HEK293T (cell line): ENCODE data around the gene TPSG1.

Experiments
- ARNT ChIP-seq: fragments of 450-650 bp; IDR thresholded peaks from 2 replicates; pipeline ENCODE4 v1.6.1; 2017; ENCODE audit warnings: mild to moderate bottlenecking
- BHLHE40 ChIP-seq: fragments of 450-650 bp; IDR thresholded peaks from 2 replicates; pipeline ENCODE4 v1.6.1; 2016; ENCODE audit warnings: mild to moderate bottlenecking, moderate library complexity, borderline replicate concordance
- CTBP1 ChIP-seq: fragments of 450-650 bp; IDR thresholded peaks from 2 replicates; pipeline ENCODE4 v1.6.1; 2016; ENCODE audit warnings: borderline replicate concordance
- ELF4 ChIP-seq: fragments of 450-650 bp; IDR thresholded peaks from 2 replicates; pipeline ENCODE4 v1.6.1; 2017; ENCODE audit warnings: antibody characterized with exemption
- FOXA1 ChIP-seq: fragments of 450-650 bp; IDR thresholded peaks from 2 replicates; pipeline ENCODE4 v1.6.1; 2016; ENCODE audit warnings: mild to moderate bottlenecking
- FOXK2 ChIP-seq: fragments of 450-650 bp; IDR thresholded peaks from 2 replicates; pipeline ENCODE4 v1.6.1; 2016; ENCODE audit warnings: mild to moderate bottlenecking
- FOXM1 ChIP-seq: fragments of 450-650 bp; IDR thresholded peaks from 2 replicates; pipeline ENCODE4 v1.6.1; 2017; ENCODE audit warnings: mild to moderate bottlenecking, borderline replicate concordance
- HDGF ChIP-seq: fragments of 450-650 bp; IDR thresholded peaks from 2 replicates; pipeline ENCODE4 v1.6.1; 2017; ENCODE audit warnings: antibody characterized with exemption, borderline replicate concordance
- L3MBTL2 ChIP-seq: fragments of 450-650 bp; conservative IDR thresholded peaks from 2 replicates; pipeline ENCODE4 v1.6.1; 2016; ENCODE audit warnings: mild to moderate bottlenecking
- SP1 ChIP-seq: fragments of 450-650 bp; IDR thresholded peaks from 2 replicates; pipeline ENCODE4 v1.6.1; 2017
- SUZ12 ChIP-seq: fragments of 450-650 bp; IDR thresholded peaks from 2 replicates; pipeline ENCODE4 v1.6.1; 2016; ENCODE audit warnings: mild to moderate bottlenecking
- TARDBP ChIP-seq: fragments of 450-650 bp; IDR thresholded peaks from 2 replicates; pipeline ENCODE4 v1.6.1; 2016
- ZNF384 ChIP-seq: fragments of 450-650 bp; IDR thresholded peaks from 2 replicates; pipeline ENCODE4 v1.6.1; 2016

- no peak for TF ChIP-seq FOXM1
- TF ChIP-seq ELF4: no peak
- no peak for TF ChIP-seq BHLHE40
- TF ChIP-seq FOXA1: no peak
- no peak for TF ChIP-seq TARDBP
- TF ChIP-seq SP1: no peak
- no peak for TF ChIP-seq SUZ12
- no peak for TF ChIP-seq ARNT
- no peak for TF ChIP-seq ZNF384
- TF ChIP-seq CTBP1: no peak
- TF ChIP-seq HDGF: no peak
- TF ChIP-seq L3MBTL2: no peak
- TF ChIP-seq FOXK2: no peak
Measured at GRCh38 chr16:1210461-1210860, 14.6 kb downstream of the TPSG1 start.
